ENCODE data around the gene ADH5. TPM values are rescaled to one million over a fixed set of nuclear protein-coding genes. Genes with fewer than 3 reads are reported as not detected.

The ADH5 gene
- total and polyA plus RNA-seq, 2 of the 8 experiments (the other 6 are each of a cell fraction or from before 2014, with no cell fraction given) = 223 to 327 TPM

GRCh38 chr4:99088023-99088449 lies 552 bp downstream of the ADH5 start:
- CTCF ChIA-PET (ENCODE audit: partially characterized antibody) = interaction anchor here (0.7 to 1.9 kb wide), 7 partner anchors 19 to 504 kb away, joined by 3 to 8 read pairs (median 5); no protein-coding TSS in a partner anchor
- no peak overlapping the region for H3K4ac ChIP-seq (replicated peaks; ENCODE audit: insufficient read length, low read depth, low read length)
- H4K91ac ChIP-seq (replicated peaks; ENCODE audit: insufficient read length, low read length) = peak overlapping the region; percentile 60
- no peak overlapping the region for H2BK120ac ChIP-seq (replicated peaks; ENCODE audit: low read depth, low read length)
- DNase-seq (ENCODE audit: low read depth in 1 of 2, low spot score in 2 of 2) (no peak), FAIRE-seq (no peak)
- 2% methylated on average over 13 of the region's 15 CpGs; no CpG with 5 or more reads in 1 of the 2 experiments for WGBS, 2 experiments (ENCODE audit: extremely low coverage in 1 of 2, insufficient coverage in 1 of 2, insufficient read length in 1 of 2, insufficient replicate concordance in 2 of 2, low coverage in 1 of 2, low lambda C conversion rate in 2 of 2, missing lambda C conversion rate in 1 of 2)
- peak overlapping the region; percentile 91 for H2BK5ac ChIP-seq (ENCODE audit: low read depth, low read length)
- peaks cover 2% of the 10 kb centered on the region in 2 experiments for H4K20me1 ChIP-seq (replicated peaks in 1 of 2; ENCODE audit: control insufficient read depth in 1 of 2, insufficient read depth in 2 of 2, low read length in 2 of 2)
- no peak overlapping the region for H2BK15ac ChIP-seq (ENCODE audit: low read length)
- H3K23ac ChIP-seq (ENCODE audit: insufficient read length) = no peak overlapping the region
- peaks cover 2% of the 10 kb centered on the region; the same call in 1 of the 2 replicates for H3K79me1 ChIP-seq (ENCODE audit: low read depth, low read length)
- no peak for TF ChIP-seq HDAC6 (IDR thresholded peaks at IDR 0.05; ENCODE audit: low read depth, low read length)
- TF ChIP-seq SIN3A (conservative IDR thresholded peaks at IDR 0.05 in 1 of 2, IDR thresholded peaks at IDR 0.05 in 1 of 2; ENCODE audit: low read depth in 1 of 2, low read length in 2 of 2) = peak; percentile 9 to 43; a peak in 1 of 4 replicates
- H3K9ac ChIP-seq (replicated peaks in 1 of 4; ENCODE audit: extremely low read depth in 1 of 4, low read depth in 3 of 4, low read length in 3 of 4) = peak overlapping the region; percentile 64 to 97 (median 93)
- H2AFZ ChIP-seq (ENCODE audit: low read length) = no peak overlapping the region
- no peaks in the 10 kb centered on the region for H3K27me3 ChIP-seq (replicated peaks in 1 of 4; ENCODE audit: control insufficient read depth in 3 of 4, extremely low read depth in 1 of 4, insufficient read depth in 3 of 4, low read length in 3 of 4)
- peaks cover 0 to 4% (median 1%) of the 10 kb centered on the region in 4 experiments; a peak in 1 of 7 replicates for H3K4me1 ChIP-seq (replicated peaks in 1 of 4; ENCODE audit: control insufficient read depth in 3 of 4, insufficient read depth in 4 of 4, low read length in 3 of 4)
- H3K56ac ChIP-seq (replicated peaks; ENCODE audit: insufficient read length, low read depth, low read length) = no peak overlapping the region
- peak overlapping the region; percentile 10 for H3K18ac ChIP-seq (ENCODE audit: extremely low read depth, low read length)
- no peak overlapping the region for H2AK5ac ChIP-seq (ENCODE audit: low read depth, low read length)
- POLR2A ChIA-PET (ENCODE audit: partially characterized antibody) = interaction anchor here (0.6 to 2.1 kb wide), 31 partner anchors 10 to 862 kb away, joined by 3 to 17 read pairs (median 4); partner anchors contain the start of genes EIF4E, H2AZ1, METAP1 and TRMT10A
- H3K36me3 ChIP-seq (ENCODE audit: control insufficient read depth in 2 of 4, insufficient read depth in 4 of 4, low read length in 3 of 4) = peaks cover 4 to 27% (median 20%) of the 10 kb centered on the region in 4 experiments; a peak in 7 of 8 replicates
- no peaks in the 10 kb centered on the region for H3K9me3 ChIP-seq (ENCODE audit: insufficient read depth in 2 of 2, low read depth in 1 of 2, low read length in 1 of 2)
- H3K4me3 ChIP-seq (ENCODE audit: extremely low read depth in 1 of 4, insufficient read depth in 2 of 4, low read depth in 3 of 4, low read length in 4 of 4) = peak overlapping the region; percentile 63 to 94 (median 82)
- H3K23me2 ChIP-seq (ENCODE audit: low read depth, low read length) = peaks cover 7% of the 10 kb centered on the region
- peak overlapping the region; percentile 65 for H4K5ac ChIP-seq (ENCODE audit: insufficient read length, low read depth, low read length)
- no peak overlapping the region for H2BK12ac ChIP-seq (ENCODE audit: low read depth, low read length)
- H4K8ac ChIP-seq (ENCODE audit: extremely low read depth, insufficient read depth, low read length) = peak overlapping the region; percentile 98; the same call in 1 of the 2 replicates
- peak overlapping the region; percentile 70 to 79 for H3K4me2 ChIP-seq (ENCODE audit: insufficient read depth in 1 of 2, low read depth in 2 of 2, low read length in 2 of 2)
- H2BK20ac ChIP-seq (ENCODE audit: low read length) = no peak overlapping the region
- peaks cover 7 to 57% of the 10 kb centered on the region in 2 experiments; a peak in 3 of 4 replicates for H3K79me2 ChIP-seq (ENCODE audit: control insufficient read depth in 1 of 2, insufficient read depth in 2 of 2, low read length in 2 of 2)
- H3K27ac ChIP-seq (ENCODE audit: low read depth, low read length) = peak overlapping the region; percentile 93; the same call in 1 of the 2 replicates
- no peak overlapping the region for H3K14ac ChIP-seq (ENCODE audit: insufficient read length)
